Forelimb muscle (tissue), 1 donor: ENCODE results near the gene TMEM154. TPM values are rescaled to one million over a fixed set of nuclear protein-coding genes. Genes with fewer than 3 reads are reported as not detected.

Experiments
- DNase-seq: peaks from one replicate; pipeline ENCODE4 v3.0.0-alpha.2; 2013; ENCODE audit warnings: low read depth
- polyA plus RNA-seq: library from polyadenylated mRNA; unstranded; fragments of 120-200 nt; gene quantifications from one replicate; pipeline ENCODE4 v1.2.1, GENCODE V29; 2013; ENCODE audit not compliant: insufficient read length

Gene TMEM154
- polyA plus RNA-seq, 1 donor = 0.68 TPM

DNA sequence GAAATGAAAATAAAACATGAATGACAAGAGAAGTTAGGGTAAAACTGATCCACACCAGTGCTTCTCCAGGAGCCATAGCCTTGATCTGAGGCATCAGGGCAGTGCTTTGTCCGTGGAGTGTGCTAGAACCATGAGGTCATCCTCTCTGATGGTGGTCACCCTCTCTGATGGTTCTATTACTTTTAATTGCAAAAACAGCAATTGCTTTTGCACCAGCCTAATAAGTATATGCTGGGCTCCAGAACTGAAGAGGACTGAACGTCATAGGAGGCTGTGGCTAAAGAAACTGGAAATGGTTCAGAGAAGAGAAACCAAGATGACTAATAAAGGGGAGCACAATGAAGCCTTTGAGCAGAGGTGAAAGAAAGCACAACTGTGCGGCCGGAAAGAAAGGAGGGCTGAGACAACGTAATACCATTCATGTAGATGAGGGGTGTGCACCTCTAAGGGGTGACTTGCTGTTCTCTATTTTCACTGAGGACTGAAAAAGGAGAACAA is 17.0 kb upstream of the TMEM154 start:
- DNase-seq = no peak

DNA sequence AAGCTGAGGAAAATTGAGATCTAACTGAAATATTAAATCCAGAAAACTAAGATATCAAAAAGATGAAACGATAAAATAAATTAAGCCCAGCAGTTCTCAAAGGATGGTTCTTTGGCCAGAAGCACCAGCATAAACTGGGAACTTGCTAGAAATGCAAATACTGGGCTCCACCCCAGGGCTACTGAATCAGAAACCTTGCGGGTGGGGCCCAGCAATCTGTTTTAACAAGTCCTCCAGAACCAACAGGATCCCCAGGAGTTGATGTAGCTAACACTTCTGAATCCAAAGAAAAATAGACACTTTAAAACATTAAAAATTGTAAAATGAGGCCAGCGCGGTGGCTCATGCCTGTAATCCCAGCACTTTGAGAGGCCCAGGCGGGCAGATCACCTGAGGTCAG is 14.1 kb upstream of the TMEM154 start:
- DNase-seq = no peak

DNA sequence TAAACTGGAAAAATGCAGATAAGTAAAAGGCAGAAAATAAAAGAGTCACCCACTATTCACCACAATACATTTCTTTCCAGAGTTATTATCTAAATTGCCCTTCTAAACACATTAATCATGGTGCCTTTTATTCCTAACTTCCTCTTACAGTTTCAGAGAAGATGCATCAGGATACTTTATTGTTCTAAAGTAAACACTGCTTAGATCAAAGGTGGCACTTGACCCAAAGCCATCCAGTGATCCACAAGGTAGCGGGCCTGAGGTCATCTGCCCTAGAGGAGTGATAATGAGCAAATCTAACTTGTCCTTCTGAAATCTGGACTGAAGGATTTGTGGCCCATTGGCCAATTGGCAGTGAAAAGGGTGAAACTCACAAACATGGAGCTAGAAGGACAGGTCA is 12.0 kb upstream of the TMEM154 start:
- DNase-seq = no peak

DNA sequence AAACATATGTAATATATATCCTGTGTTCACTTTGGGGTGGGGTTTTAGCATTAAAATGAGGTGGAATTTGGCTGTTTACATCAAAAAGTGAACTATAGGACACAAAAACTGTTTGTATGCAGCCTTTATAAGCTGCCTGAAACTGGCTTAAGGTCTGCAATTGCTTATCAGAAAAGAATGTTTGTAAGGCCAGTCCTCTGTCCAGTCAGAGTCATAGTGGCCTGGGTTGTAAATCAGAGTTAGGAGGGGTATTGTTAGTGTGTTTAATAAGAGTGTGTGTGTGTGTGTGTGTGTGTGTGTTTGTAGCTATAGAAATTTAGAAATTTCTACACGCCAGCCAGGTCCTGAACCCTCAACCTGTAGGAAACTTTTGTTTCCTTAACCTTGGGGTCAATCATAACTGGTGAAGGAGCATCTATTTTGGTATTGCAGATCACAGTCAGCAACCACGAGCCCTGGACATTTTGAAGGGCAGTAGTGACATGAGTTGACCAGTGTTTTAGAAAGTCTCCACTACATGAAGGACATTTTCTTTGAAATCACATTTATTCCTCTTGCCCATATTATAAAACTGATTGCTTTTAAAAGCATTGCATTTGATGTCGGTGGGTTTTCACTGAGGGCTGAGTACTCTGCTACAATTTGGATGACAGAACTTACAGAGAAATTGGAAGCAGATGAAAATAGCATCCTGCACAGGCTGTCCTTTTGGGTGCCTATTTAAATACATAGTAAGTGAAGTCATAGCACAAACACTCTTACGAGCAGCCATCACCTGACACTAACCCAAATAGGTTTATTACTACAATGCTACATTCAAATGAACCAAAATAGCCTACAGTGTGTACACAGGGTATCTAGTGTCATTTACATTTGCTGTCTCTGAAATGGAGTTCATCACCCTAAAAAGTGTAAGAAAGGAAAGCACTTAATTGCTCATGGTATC is 11.2 kb upstream of the TMEM154 start:
- DNase-seq = no peak

DNA sequence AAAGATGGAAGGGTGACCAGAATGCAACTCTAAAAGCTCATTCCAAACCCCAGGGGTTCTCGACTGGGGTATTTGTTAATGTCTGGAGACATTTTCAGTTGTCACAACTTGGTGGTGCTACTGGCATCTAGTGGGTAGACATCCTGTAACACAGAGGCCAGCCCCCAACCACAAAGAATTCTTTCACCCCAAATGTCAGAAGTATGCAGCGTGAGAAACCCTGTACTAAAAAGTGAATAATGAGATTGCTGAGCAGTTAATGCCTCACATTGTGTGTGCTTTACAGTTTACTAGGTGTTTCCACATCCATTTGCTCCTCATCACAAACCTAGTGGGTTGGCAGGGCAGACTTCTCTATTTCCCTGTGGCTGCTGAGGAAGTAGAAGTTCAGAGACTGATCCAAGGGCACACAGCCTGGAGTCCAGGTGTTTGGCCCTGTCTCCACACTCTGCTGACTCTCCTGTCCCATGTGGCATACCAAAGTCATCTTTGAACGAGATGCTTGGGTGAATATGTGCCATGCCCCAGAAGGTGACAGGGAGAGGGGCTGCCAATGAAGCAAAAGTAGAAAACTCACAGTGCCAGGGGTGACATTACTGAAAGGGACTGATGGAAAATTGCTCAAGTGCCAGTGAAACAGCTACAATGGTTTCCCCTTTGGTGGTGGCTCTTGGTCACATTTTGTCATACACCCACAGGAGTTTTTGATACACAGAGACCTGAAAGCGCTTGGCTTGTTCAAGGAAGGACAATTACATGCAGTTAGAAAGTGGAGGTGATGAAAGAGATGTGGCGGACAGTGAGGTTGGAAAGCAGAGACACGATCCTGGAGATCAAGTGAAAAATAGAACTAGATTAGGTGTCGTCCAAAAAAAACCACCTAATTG is 10.1 kb upstream of the TMEM154 start:
- DNase-seq = no peak

DNA sequence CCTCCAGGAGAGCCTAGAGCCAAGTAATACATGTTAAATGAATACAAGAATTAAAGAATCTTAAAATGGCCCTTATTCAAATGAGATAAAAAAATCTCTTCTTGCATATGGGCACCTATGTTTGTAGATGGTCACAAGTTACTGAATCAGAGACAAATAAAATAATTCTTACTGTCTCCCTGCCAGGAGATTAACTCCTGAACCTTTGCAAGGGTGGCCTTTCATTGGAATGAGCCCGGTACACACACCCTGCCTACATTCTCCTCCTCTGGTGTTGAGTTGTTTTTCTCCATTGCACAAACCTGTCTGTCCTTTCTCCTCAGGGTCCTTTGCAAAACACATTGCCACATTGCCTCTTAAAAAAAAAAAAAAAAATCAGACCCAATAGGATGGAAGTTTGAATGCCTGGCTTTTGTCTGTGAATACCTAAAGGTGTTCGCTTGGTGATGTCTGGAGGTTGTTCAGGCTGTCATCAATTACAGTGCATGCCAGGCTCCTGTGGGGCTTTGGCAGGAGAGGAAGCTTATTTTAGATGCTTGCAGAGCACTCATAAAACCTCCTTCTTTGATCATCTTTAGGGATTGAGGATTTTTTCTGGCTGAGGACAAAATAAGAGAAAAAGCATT is 8.3 kb upstream of the TMEM154 start:
- no peak for DNase-seq

DNA sequence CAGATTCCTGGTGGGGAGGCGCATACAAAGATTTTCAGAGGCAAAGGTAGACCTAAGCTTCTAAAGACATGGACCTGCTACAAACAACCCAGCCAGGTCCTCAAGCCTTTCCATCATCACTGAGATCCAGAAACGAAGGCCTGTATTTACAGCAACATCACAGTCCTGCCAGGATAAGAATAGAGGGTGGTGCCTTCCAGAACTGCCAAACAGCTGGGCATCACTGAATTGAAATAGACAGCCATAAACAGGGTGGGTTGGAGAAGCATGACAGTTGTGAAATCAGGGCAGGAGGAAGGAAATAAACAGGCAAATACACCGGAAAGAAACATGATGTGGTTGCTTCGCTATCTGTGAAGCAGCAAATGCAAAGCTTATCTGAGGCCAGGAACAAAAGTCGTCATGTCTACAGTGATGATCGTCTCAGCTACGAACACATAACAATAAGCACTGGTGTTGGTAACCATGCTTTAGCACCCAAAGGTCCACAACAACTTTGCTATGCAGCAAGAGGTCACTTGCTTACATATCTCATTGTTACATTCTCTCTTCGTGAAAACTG is 6.7 kb upstream of the TMEM154 start:
- DNase-seq = no peak

DNA sequence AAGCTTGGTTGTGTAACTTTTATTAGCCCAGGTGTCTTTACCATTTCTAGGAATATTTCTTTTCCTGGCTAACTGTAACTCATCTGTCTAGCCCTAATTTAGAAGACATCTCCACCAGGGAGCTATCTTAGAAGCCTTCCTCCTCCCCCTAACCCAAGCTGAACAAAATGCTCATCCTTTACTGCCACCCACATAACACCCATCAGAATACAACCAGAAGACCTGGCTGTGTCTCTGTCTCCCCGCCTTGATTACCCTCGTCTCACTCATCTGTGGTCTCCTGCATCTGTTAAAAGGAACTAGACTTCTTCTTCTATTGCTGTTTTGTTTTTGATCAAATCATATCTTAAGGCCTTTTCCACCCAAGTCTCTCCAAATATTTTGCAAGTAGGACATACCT is 4.8 kb upstream of the TMEM154 start:
- no peak for DNase-seq

DNA sequence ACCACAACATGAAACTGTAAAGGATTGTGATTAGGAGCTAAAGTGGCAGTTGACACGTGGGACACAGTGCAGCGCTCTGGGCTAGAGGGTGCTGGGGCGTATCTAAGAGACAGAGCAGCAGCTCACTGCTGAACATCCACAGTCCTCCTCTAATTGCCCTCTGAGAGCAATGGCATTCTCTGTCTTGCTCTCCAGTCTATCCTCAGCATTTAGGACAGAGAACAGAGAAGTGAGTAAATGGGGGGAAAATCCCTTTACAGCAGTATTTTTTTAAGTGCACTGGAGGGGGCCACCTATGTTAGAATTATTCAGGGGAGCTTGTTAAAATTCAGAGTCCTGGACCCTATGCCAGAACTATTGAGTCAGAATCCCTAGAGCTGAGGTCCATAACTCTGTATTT is 4.2 kb upstream of the TMEM154 start:
- no peak for DNase-seq

DNA sequence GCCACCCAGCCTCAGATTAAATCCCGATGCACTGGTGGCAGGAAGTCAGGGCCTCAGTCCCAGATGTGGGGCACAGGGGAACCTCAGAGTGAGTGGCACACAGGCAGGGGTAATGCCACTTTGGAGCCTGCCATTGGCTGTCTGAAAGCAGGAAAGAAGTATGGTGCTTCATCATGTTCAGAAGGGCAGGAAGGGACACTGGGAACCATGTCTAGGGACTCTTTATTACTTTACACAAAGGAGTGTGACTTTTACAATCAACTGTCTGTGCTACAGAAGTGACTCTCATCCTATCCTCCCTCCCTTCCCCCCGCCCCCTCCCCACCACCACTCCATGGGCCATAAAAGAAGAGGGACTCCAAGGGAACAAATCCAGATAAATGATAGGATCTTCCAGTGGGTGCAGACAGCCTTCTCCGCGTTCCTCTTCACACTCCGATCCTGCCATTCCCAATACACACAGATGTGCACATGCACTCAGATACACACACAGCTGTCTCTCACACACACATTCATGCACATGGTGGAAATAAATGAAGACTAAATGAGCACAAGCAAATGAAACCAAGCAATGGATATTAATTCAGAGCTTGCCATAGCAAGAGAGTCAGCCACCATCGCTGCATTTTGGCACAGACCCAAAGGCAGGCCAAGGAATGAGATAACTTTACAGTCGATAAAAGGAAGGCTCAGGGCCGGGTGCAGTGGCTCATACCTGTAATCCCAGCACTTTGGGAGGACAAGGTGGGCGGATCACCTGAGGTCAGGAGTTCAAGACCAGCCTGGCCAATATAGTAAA is 2.5 kb upstream of the TMEM154 start:
- no peak for DNase-seq

DNA sequence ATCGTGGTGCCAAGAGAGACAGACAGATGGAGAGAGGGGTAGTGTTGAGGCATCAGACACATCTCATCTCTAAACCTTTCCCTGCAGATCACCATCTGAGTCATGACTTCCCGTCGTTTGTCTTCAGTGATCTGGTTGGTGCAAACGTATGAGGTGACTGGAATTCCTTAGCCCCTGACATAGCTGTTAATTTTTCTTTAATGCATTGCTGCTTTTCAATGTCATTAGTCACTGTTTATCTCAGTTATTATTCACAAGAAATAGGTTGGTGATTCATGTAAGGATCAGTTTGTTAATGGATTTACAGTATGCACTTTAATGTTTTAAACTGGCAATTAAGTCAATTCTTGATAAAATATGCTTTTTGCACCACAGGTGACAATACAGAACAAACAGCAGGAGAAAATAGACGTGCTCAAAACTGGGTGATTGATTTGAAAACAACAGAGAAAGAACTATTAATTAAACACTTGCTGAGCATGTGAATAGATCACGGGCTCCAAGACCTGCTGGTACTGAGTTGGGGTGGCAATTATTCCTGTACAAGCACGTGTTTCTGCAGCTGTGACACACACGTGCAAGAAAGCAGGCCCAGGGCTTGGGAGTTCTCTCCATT is 1.3 kb upstream of the TMEM154 start:
- DNase-seq = no peak

DNA sequence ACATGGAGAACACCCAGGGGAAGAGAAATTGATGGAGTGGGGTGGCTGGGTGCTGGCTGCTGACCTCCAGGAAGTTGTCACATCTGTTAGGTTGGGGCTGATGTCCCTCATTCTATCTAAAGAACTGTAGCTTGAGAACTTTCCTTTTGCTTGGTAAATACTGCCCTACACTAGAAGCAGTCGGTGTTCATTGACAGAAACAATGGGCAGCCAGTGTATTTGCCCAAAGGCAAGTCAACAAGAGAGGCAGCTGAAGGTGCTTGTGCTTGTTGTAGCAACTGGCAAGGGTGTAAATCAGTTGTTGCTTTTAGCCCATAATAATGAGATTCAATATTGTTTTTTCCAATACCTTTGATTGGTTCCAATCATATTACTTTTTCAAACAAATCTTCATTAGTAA is 956 bp downstream of the TMEM154 start:
- DNase-seq = no peak

DNA sequence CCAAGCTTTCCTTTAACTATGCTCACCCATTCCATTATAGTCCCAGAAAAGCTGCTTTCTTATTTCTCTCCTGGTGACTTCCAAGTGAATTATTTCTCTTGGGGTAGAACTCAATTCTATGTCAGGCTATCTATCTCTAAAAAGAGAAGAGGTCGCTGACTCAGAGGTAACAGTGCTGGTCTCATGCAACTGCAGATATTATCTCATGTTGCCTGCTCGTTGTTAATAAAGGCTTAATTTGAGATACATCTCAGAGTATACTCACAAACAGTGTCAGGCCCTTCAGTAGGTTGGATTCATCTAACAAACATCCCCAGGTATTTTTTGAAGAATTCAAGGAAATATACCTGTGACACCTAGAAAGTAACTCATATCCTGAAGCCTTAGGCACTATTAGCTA is 2.7 kb downstream of the TMEM154 start:
- no peak for DNase-seq

DNA sequence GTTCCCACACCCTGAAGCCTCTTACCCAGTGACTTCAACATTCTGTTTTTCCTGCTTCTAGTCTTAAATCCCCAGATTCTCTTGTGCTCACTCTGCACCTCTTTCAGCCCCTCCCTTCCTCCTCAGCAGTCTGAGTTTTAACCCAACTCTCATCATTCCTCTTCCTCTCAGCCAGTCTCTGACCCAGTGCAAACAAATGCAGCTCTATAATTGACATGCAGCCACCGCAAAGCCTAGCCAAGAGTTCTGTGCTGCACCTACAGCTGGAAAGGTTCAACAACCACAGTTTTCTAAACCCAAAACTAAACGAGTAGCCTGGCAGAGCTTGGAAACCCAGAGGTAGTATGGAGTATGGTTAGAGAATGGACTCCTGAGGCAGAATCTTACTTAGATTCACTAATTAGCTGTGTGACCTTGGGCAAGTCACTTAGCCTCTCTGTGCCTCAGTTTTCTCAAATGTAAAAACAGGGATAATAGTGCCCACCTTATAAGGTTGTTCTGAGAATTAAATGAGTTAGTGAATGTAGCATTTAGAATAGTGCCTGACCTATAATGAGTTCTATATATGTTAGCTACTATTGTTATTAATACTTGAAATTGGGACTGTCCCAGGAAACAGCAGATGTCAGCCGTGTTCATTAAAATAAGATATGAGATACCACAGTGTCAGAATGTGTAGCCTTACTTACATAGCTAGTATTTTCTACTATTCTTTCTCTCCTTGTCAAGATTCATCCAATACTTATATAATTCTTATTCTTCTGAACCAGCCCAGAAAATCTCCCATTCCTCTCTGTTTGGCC is 3.5 kb downstream of the TMEM154 start:
- no peak for DNase-seq

DNA sequence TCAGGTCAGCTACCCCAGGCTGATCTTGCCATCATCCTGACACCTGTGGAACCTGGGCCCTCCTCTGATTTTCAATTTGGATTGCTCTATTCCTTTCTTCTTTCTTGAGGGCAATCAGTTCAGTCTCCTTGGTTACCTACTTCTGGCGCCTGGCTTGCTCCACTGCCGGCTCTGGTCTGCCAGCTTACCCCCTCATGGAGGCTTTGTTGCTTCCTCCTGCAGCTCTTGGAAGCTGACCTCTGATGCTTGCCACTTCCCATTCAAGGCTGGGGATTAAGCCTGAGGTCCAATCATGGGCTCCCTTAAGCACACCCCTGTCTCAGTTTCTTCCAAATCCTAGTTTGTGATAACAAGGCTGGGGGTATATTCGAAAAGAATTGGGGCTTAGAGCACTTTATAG is 5.4 kb downstream of the TMEM154 start:
- no peak for DNase-seq

DNA sequence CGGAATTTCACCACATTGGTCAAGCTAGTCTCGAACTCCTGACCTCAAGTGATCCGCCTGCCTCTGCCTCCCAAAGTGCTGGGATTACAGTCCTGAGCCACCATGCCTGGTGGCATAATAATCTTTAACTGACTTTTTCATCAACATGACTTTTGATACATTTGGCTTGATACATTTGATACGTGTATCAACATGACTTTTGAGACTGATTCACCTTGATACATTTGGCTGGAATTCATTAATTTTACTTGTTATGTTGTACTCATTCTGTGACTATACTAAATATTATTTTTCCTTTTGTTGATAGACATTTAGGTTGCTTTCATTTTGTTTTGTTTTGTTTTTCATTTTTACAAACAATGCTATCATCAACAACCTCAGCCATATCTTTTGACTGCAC is 6.3 kb downstream of the TMEM154 start:
- no peak for DNase-seq

DNA sequence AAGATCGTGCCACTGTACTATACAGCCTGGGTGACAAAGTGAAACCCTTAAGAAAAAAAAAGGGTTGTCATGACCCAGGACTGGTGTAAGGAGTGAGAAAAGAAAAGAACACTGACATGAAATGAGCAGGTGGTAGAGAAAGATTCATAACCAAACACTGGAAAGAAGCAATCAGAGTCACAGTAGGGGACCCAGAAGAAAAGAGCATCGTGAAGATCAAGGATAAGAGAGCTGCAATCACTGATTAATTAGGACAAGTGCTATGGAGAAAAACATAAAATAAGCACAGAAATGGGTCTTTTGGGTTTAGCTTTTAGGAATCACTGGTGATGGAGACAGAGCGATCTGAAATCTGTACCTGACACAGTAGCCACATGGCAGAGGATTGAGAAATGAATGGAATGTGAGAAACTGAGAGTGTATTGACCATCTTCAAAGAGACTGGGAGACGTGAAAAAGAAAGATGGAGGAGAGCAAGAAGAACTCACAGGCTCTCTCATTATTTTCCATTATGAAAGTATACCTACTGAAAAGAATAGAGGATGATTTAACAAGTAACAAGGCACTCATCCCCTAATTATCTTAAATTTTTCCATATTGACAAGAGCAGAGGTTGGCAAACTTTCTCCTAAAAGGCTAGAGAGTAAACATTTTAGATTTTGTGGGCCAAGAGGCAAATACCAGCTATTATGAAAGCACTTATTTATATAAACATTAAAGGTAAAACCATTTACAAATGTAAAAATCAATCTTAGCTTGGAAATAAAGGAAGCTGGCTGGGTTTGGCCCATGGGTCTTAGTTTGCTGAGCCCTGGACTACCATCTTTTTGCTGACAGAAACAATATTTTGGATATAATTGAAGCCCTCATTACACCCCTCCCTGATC is 7.3 kb downstream of the TMEM154 start:
- no peak for DNase-seq

DNA sequence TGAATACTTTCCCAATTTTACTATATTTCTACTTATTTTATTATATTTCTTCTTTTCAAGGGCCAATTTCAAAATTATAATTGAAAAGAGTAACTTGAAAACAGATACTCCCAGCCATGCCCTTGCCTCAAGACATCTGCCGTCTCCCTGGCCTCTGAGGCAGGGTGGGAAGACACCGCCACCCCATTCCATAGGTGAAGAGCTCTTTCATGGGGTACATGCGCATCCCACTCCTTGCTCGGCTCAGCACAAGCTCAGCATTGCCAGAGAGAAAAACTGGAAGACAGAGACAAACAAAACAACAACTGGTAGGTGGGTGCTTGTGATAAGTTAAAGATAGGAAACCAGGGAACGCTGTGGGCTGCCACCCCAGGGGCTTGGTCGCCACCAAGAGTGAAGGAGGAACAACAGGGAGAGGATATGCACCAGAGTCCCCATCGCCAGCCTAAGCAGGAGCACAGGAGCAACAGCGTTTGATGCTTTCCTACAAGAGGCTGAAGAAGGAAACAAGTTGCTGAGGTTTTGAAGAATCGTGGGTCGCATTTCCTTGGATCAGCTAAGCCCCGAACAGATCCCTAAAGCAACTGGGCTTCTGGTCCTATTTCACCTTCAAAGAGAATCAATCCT is 11.3 kb downstream of the TMEM154 start:
- DNase-seq = no peak
